Activated CD4-positive, alpha-beta T cell treated with anti-CD3 and anti-CD28 coated beads for 36 hours (primary cell): ENCODE data around the gene NPRL2. TPM values are rescaled to one million over a fixed set of nuclear protein-coding genes. Genes with fewer than 3 reads are reported as not detected.

Experiments
- ATAC-seq: fragments of 200-7000 bp; cut with Tn5 transposase; one replicate; pipeline ENCODE4 v1.10.0; 2021; ENCODE audit warnings: mild to moderate bottlenecking, moderate library complexity
- CTCF ChIA-PET: fragments of 350-600 bp; sonication (Branson Sonifier 250); formaldehyde crosslinking; loops from one replicate; lab custom pipeline; 2021; ENCODE audit warnings: antibody characterized with exemption; lab: Charles Lee
- POLR2A ChIA-PET: fragments of 350-600 bp; sonication (Branson Sonifier 250); formaldehyde crosslinking; loops from one replicate; lab custom pipeline; 2021; ENCODE audit warnings: antibody characterized with exemption, inconsistent platforms; lab: Charles Lee
- DNase-seq: peaks from one replicate; pipeline ENCODE4 v3.0.0-alpha.2; 2020
- H3K27ac Mint-ChIP-seq: one replicate; pipeline ENCODE4 v1.8.0; 2021; ENCODE audit warnings: mixed read lengths
- H3K27me3 Mint-ChIP-seq: one replicate; pipeline ENCODE4 v1.8.0; 2021; ENCODE audit warnings: mixed read lengths
- H3K36me3 Mint-ChIP-seq: one replicate; pipeline ENCODE4 v1.8.0; 2021; ENCODE audit warnings: low read depth, mixed read lengths
- H3K4me1 Mint-ChIP-seq: one replicate; pipeline ENCODE4 v1.8.0; 2021; ENCODE audit warnings: mixed read lengths
- H3K4me3 Mint-ChIP-seq: one replicate; pipeline ENCODE4 v1.8.0; 2021; ENCODE audit warnings: mild to moderate bottlenecking, moderate library complexity, mixed read lengths
- H3K9me3 Mint-ChIP-seq: one replicate; pipeline ENCODE4 v1.8.0; 2021; ENCODE audit warnings: low read depth, mixed read lengths
- intact Hi-C, 2 experiments: fragments of 100-400 bp; cut with DNase I in 1 of 2; cut with micrococcal nuclease in 1 of 2; formaldehyde crosslinking; loops; one replicate each; pipeline versions ENCODE4 v1.14.2 to v1.15.1; 2022 to 2024; cut with DNase I, micrococcal nuclease
- total RNA-seq, 2 experiments: library from RNA; stranded (reverse); gene quantifications; one replicate each; pipeline ENCODE4 v1.2.3, GENCODE V29; 2021

NPRL2 gene
- total RNA-seq, 2 experiments from 2014 or later, result 42.5 to 43.0 TPM

DNA sequence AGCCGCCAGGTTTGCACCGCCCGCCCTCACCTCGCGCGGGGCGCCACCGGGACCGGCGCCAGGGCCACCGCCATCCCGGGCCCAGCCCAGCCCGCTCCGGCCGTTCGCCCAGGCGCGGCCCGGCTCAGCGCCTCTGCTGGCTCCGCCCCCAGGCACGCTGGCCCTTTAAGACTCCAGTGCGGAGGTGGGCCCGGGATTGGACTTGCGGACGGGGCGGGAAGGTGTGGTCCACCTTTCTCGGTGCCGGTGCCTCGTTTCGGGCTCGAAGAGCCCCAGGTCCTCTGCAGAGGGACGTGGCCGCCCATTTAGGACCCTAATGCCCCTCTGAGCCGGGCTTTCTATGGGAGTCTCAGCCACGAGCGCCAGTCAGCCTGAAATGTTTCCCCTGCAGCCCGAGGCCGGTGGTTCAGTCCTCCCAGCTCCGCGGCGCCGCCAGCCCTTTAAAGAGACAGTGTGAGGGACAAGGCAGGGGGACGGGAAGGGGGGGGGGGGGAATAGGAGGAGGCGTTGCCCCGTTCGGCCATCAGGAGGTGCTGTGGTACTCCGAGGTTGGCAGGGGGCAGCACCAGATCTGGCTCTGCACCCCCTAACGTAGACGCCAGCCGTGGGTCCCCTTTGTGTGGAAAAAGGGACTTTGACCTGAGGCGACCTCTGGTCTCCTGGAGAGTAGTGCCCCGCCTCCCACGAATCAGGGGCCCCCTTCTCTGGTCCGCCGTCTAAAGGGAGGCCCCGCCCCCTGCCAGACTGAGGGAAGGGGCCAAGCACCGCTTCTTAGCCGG is 29.1 kb downstream of the NPRL2 start:
- H3K36me3 Mint-ChIP-seq, result no peaks in the 10 kb centered on the region
- H3K27me3 Mint-ChIP-seq, result no peaks in the 10 kb centered on the region
- H3K4me1 Mint-ChIP-seq, result peaks cover 38% of the 10 kb centered on the region
- peak overlapping the region; percentile 85 for H3K27ac Mint-ChIP-seq
- ChIA-PET POLR2A (interaction anchor here (0.7 to 1.8 kb wide), 2 partner anchors 16 to 22 kb away, joined by 3 to 4 read pairs; no protein-coding TSS in a partner anchor), CTCF (interaction anchor here (0.5 to 2.0 kb wide), 3 partner anchors 10 to 271 kb away, joined by 3 to 6 read pairs (median 3); no protein-coding TSS in a partner anchor)
- H3K9me3 Mint-ChIP-seq, result no peaks in the 10 kb centered on the region
- intact Hi-C loops, result loop anchor here (1.0 to 10.0 kb wide), 10 partner anchors 15 to 127 kb away; partner anchors contain the start of genes HYAL3 (in 2 of the 2), NAA80 (in 2 of the 2), IFRD2 (in 1 of the 2) and LSMEM2 (in 1 of the 2)
- DNase-seq (peak; percentile 90), ATAC-seq (peak; percentile 79)
- peak overlapping the region; percentile 84 for H3K4me3 Mint-ChIP-seq

DNA sequence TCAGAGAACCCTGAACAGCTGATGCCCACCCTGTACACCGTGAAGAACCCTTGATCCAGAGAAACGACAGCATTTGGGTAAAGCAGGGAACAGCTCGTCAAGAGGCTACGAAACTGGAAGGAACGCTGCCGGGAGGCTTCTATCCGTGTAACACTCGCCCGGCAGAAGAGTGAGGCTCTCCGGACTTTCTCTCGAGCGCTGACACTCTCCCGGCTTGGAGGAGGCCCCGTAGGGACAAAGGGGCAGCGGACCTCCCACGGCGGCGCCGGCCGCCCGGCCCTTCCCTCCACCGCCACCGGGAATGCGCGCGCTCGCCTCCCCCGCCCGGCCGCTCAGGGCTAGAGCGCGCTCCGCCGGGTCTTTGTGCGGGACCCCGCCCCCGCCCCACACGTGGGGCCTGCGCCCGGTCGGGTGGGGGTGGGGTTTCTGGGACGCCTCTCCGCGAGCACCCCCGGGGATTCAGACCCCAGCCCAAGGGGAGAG is 29.7 kb downstream of the NPRL2 start:
- Mint-ChIP-seq H3K9me3 (no peaks in the 10 kb centered on the region), H3K4me1 (peaks cover 37% of the 10 kb centered on the region), H3K36me3 (no peaks in the 10 kb centered on the region), H3K27ac (peak overlapping the region; percentile 80), H3K27me3 (no peaks in the 10 kb centered on the region), H3K4me3 (peak overlapping the region; percentile 84)
- CTCF ChIA-PET, result interaction anchor here (0.5 to 2.9 kb wide), 6 partner anchors 11 to 272 kb away, joined by 3 to 11 read pairs (median 3); partner anchors contain the start of genes HYAL3 and NAA80
- peak; percentile 75 for DNase-seq
- intact Hi-C loops, result loop anchor here (1.0 to 10.0 kb wide), 10 partner anchors 16 to 126 kb away; partner anchors contain the start of genes HYAL3 (in 2 of the 2), NAA80 (in 2 of the 2), IFRD2 (in 1 of the 2) and LSMEM2 (in 1 of the 2)
- ATAC-seq, result peak; percentile 47
- POLR2A ChIA-PET, result interaction anchor here (0.7 to 1.8 kb wide), 2 partner anchors 16 to 21 kb away, joined by 3 to 4 read pairs; no protein-coding TSS in a partner anchor

DNA sequence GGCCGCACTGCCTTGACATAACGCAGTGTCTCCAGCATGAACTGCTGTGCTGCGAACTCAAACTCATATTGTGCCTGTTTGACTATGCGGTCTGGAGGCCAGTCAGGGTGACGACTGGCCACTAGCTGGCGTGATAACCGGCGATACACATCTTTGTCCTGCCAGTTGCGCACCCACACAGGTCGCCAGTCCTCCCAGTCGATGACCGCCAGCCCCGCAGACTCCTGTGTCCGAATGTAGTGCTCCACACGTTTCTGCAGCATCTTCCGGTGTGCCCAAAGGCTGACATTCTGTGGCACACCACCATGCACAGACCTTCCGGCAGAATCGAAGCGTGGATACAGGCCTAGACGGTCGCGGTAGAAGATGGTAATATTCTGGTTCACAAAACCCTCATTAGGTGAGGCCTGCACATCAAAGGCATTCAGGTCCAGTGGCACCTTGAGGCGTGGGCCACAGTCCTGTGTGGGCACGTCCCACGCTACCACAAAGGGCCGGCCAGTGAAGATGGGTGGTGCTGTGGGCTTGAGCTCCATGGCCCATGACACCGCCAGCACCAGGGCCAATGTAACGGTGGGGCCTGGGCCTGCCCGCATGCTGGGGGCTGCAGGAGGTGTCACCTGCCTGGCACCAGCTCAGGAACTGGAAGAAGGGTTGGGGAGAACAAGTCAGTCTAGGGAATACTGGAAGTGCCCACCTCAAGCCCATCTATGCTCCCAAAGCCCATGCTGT is 30.5 kb downstream of the NPRL2 start:
- Mint-ChIP-seq H3K4me3 (peak overlapping the region; percentile 84), H3K27me3 (no peaks in the 10 kb centered on the region), H3K27ac (no peak overlapping the region), H3K36me3 (no peaks in the 10 kb centered on the region), H3K4me1 (peaks cover 40% of the 10 kb centered on the region), H3K9me3 (no peaks in the 10 kb centered on the region)
- intact Hi-C loops, result loop anchor here (2.0 to 10.0 kb wide), 3 partner anchors 17 to 125 kb away; partner anchors contain the start of gene LSMEM2 (in 1 of the 2)
- ChIA-PET CTCF (interaction anchor here (0.6 to 2.9 kb wide), 5 partner anchors 14 to 1245 kb away, joined by 3 to 11 read pairs (median 3); partner anchors contain the start of genes HYAL3 and NAA80), POLR2A (interaction anchor here (0.6 to 1.8 kb wide), 3 partner anchors 17 to 1328 kb away, joined by 3 to 4 read pairs (median 3); no protein-coding TSS in a partner anchor)
- DNase-seq (no peak), ATAC-seq (no peak)

DNA sequence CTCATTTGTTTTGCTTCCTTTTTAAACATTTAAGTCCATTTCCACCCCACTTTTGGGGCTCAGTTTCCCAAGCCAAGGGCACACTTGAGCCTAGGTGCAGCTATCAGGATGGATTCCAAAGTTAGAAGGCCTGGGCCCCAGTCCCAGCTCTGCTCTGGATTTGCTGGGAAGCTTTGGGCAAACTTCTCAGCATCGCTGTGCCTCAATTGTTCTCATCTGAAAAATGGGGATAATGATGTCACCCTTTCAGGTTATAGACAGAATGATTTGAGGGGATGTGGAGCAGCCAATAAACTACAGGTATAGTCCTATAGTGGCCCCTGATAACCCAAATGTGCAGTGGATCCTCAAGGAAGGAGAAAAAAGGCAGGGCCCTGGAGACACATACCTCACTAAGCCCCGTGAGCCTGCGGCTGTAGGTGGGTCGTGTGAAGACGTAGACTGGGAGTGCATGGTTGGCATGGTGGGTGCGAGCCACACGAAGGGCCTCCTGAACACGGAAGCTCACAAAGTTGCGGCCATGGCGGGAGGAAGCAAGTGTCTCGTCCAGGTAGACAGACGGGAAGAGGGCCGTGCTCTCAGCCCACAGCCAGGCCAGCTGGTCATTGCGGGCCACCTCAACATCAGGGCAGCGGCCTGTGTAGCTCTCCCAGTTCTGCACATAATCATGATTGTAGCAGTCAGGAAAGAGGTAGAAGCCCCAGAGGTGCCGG is 31.2 kb downstream of the NPRL2 start:
- POLR2A ChIA-PET, result interaction anchor here (0.6 kb wide), 1 partner anchor 19 kb away, joined by 3 read pairs; no protein-coding TSS in a partner anchor
- peaks cover 40% of the 10 kb centered on the region for H3K4me1 Mint-ChIP-seq
- no peak overlapping the region for H3K27ac Mint-ChIP-seq
- no peaks in the 10 kb centered on the region for H3K27me3 Mint-ChIP-seq
- CTCF ChIA-PET, result interaction anchor here (0.7 to 2.9 kb wide), 4 partner anchors 8 to 1365 kb away, joined by 3 to 11 read pairs (median 4); partner anchors contain the start of genes HYAL3, NAA80 and TUSC2
- no peak for ATAC-seq
- no peaks in the 10 kb centered on the region for H3K9me3 Mint-ChIP-seq
- DNase-seq, result no peak
- H3K36me3 Mint-ChIP-seq, result no peaks in the 10 kb centered on the region
- no peak overlapping the region for H3K4me3 Mint-ChIP-seq
- intact Hi-C loops, result no loop called here

DNA sequence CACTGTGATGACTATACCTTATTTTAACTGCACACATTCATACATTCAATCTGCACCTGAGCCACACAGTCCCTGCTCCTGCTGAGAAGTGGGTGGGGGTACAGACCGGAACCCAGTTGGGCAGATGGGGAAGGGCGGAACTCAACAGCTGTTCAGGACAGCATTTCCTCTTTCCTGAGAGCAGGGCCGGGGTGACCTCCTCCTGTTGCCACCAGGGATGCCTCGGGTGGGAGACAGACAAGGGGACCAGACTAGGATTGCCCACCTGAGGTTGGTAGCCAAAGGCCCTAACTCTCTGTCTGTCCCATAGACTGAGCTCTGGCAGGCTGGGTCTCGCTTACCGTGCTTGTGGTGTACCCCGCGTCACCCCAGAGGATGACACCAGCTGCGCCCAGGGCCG is 32.0 kb downstream of the NPRL2 start:
- Mint-ChIP-seq H3K4me3 (no peak overlapping the region), H3K36me3 (no peaks in the 10 kb centered on the region), H3K4me1 (peaks cover 40% of the 10 kb centered on the region), H3K27ac (no peak overlapping the region), H3K27me3 (no peaks in the 10 kb centered on the region), H3K9me3 (no peaks in the 10 kb centered on the region)
- DNase-seq (no peak), ATAC-seq (no peak)
- CTCF ChIA-PET, result interaction anchor here (0.5 to 2.9 kb wide), 4 partner anchors 9 to 1622 kb away, joined by 3 to 11 read pairs (median 4); partner anchors contain the start of genes HYAL3, NAA80 and TUSC2
- POLR2A ChIA-PET, result interaction anchor here (0.6 kb wide), 1 partner anchor 19 kb away, joined by 3 read pairs; no protein-coding TSS in a partner anchor
- intact Hi-C loops, result no loop called here

DNA sequence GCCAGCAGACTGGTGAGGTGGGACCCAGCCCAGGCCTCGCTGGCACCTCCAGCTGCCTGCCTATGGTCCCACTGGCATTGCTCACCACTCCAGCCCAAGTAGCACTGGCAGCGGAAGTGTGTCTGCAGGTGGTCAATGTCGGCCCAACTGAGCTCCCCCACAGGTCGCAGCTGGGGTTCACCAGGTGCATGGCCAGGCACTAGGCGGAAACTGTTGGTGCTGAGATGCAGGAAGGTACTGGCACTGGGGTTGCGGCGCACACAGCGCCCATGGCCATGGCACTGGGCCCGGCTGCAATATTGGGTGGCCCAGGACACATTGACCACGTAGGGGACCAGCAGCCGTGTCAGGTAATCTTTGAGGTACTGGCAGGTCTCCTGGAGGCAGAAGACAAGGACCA is 32.4 kb downstream of the NPRL2 start:
- Mint-ChIP-seq H3K27me3 (no peaks in the 10 kb centered on the region), H3K27ac (no peak overlapping the region), H3K4me3 (no peak overlapping the region), H3K4me1 (peaks cover 40% of the 10 kb centered on the region), H3K9me3 (no peaks in the 10 kb centered on the region), H3K36me3 (no peaks in the 10 kb centered on the region)
- ATAC-seq (no peak), DNase-seq (no peak)
- POLR2A ChIA-PET, result no interaction called here
- CTCF ChIA-PET, result interaction anchor here (0.5 to 2.9 kb wide), 4 partner anchors 10 to 1623 kb away, joined by 3 to 11 read pairs (median 4); partner anchors contain the start of genes HYAL3, NAA80 and TUSC2
- intact Hi-C loops, result no loop called here

DNA sequence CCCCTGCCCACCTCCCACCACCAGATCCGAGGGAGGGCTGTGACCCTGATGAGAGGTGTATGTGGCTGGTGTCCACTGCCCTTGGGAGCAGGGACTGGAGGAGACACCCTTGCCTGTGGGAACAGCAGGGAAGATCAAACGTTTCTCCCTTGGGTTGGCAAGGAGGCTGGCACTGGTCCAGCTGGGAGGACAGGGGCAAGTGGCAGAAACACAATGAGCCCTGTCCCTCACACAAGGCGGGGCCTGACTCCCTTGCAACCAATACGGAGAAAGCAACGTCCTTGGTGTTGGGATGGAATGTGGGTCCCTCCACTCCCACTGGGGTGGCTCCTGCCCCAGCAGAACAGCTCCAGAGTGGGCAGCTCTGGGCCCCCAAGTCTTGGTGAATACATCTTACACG is 33.3 kb downstream of the NPRL2 start:
- CTCF ChIA-PET, result interaction anchor here (0.5 to 1.5 kb wide), 3 partner anchors 11 to 363 kb away, joined by 3 to 4 read pairs (median 3); no protein-coding TSS in a partner anchor
- peaks cover 37% of the 10 kb centered on the region for H3K4me1 Mint-ChIP-seq
- DNase-seq (no peak), ATAC-seq (no peak)
- peak overlapping the region; percentile 38 for H3K27ac Mint-ChIP-seq
- no peaks in the 10 kb centered on the region for H3K36me3 Mint-ChIP-seq
- H3K4me3 Mint-ChIP-seq, result no peak overlapping the region
- POLR2A ChIA-PET, result no interaction called here
- intact Hi-C loops, result no loop called here
- H3K27me3 Mint-ChIP-seq, result no peaks in the 10 kb centered on the region
- H3K9me3 Mint-ChIP-seq, result no peaks in the 10 kb centered on the region

DNA sequence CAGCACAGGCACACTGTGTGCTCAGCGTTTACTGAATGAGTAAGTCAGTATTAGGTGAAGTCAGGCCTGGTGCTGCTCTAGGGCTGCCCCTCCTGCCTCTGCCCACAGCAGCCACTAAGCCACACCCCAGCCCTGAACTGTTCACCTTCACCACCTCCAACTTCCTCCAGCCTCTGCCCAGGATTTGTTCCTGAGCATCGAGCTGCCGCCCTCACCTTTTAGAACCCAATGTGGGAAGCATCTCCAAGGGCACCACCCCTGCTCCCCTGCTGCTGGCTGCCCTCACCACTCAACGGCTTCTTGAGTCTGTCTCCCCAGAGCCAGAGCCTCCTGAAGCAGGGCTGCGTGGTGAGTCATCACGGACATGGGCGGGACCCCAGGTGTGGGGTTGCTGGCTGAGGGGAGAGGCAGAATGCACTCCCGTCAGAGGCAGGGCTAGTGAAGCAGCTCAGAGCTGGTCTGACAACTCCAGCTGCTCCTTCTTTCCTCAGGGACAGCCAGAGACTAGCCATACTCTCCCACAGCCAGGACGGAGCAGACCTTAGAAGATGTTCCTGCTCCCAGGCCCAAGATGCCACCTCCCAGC is 33.8 kb downstream of the NPRL2 start:
- ATAC-seq, result peak; percentile 46
- intact Hi-C loops, result no loop called here
- POLR2A ChIA-PET, result no interaction called here

DNA sequence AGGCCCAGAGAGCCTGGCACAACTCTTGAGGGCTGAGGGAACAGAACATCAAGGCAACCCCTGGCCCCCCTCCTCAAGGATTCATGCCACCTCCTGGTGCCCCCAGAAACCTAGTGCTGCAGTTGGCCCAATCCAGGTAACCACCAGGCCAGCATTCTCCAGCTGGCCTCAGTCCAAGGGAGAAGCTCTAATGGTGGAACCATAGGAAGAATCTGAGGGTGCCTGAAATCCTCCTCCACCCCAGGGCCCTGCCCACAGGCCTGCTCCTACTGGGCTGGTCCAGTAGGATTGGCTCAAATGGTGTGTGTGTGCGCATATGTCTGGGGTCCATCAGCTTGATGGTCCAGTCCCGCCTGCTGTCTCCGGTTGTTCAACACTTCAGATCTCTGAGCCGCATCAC is 35.8 kb downstream of the NPRL2 start:
- ChIA-PET CTCF (interaction anchor here (0.6 to 1.1 kb wide), 5 partner anchors 12 to 335 kb away, joined by 3 to 4 read pairs (median 3); no protein-coding TSS in a partner anchor), POLR2A (interaction anchor here (0.6 kb wide), 1 partner anchor 10 kb away, joined by 3 read pairs; no protein-coding TSS in a partner anchor)
- no peak overlapping the region for H3K27ac Mint-ChIP-seq
- no peaks in the 10 kb centered on the region for H3K9me3 Mint-ChIP-seq
- DNase-seq (no peak), ATAC-seq (no peak)
- H3K36me3 Mint-ChIP-seq, result peaks cover under 1% of the 10 kb centered on the region
- H3K4me3 Mint-ChIP-seq, result no peak overlapping the region
- H3K27me3 Mint-ChIP-seq, result no peaks in the 10 kb centered on the region
- H3K4me1 Mint-ChIP-seq, result peaks cover 29% of the 10 kb centered on the region
- intact Hi-C loops, result no loop called here

More for the DNA sequence above, 33.8 kb downstream of the NPRL2 start:
- CTCF ChIA-PET, result interaction anchor here (0.6 to 1.5 kb wide), 4 partner anchors 10 to 364 kb away, joined by 3 to 4 read pairs (median 4); no protein-coding TSS in a partner anchor
- Mint-ChIP-seq H3K4me3 (no peak overlapping the region), H3K36me3 (no peaks in the 10 kb centered on the region), H3K9me3 (no peaks in the 10 kb centered on the region), H3K27ac (peak overlapping the region; percentile 38), H3K27me3 (no peaks in the 10 kb centered on the region), H3K4me1 (peaks cover 37% of the 10 kb centered on the region)
- DNase-seq, result peak; percentile 70
